ENCODE measurements around the gene APOE. TPM values are rescaled to one million over a fixed set of nuclear protein-coding genes. Genes with fewer than 3 reads are reported as not detected.

The APOE gene
- total and polyA plus RNA-seq, 2 of the 13 experiments (the other 11 are each of a cell fraction or from before 2014, with no cell fraction given) = 1,328 to 1,470 TPM

- TF ChIP-seq ZNF704 (CRISPR knock-in tag; IDR thresholded peaks at IDR 0.05; ENCODE audit: borderline replicate concordance) (no peak), ZMAT3 (CRISPR knock-in tag; conservative IDR thresholded peaks at IDR 0.05) (peak; percentile 91; the same call in 1 of the 2 replicates), CEBPG (CRISPR knock-in tag; IDR thresholded peaks at IDR 0.05) (peak; percentile 99), GZF1 (CRISPR knock-in tag; IDR thresholded peaks at IDR 0.05) (no peak), NAIF1 (CRISPR knock-in tag; IDR thresholded peaks at IDR 0.05; ENCODE audit: borderline replicate concordance) (no peak; the same call in 1 of the 2 replicates), ZNF331 (CRISPR knock-in tag; IDR thresholded peaks at IDR 0.05) (peak; percentile 97), SOX13 (IDR thresholded peaks at IDR 0.05) (peak; percentile 73), SOX13 (CRISPR knock-in tag; conservative IDR thresholded peaks at IDR 0.05 in 1 of 2, IDR thresholded peaks at IDR 0.05 in 1 of 2) (peak in 1 of 2 experiments; percentile 95; a peak in 2 of 4 replicates), MNT (IDR thresholded peaks at IDR 0.05) (peak; percentile 85), ATRX (CRISPR knock-in tag; IDR thresholded peaks at IDR 0.05; ENCODE audit: borderline replicate concordance) (no peak), SP140L (CRISPR knock-in tag; IDR thresholded peaks at IDR 0.05; ENCODE audit: borderline replicate concordance) (no peak), ZNF678 (CRISPR knock-in tag; IDR thresholded peaks at IDR 0.05) (0 out of 2 replicates have a peak, but pooled peaks have one; percentile 50), ZNF318 (CRISPR knock-in tag; IDR thresholded peaks at IDR 0.05) (peak; percentile 74; the same call in 1 of the 2 replicates)
- TF ChIP-seq, protein P1, sequence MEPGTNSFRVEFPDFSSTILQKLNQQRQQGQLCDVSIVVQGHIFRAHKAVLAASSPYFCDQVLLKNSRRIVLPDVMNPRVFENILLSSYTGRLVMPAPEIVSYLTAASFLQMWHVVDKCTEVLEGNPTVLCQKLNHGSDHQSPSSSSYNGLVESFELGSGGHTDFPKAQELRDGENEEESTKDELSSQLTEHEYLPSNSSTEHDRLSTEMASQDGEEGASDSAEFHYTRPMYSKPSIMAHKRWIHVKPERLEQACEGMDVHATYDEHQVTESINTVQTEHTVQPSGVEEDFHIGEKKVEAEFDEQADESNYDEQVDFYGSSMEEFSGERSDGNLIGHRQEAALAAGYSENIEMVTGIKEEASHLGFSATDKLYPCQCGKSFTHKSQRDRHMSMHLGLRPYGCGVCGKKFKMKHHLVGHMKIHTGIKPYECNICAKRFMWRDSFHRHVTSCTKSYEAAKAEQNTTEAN (CRISPR knock-in tag; conservative IDR thresholded peaks at IDR 0.05) = peak; percentile 56; the same call in 1 of the 2 replicates
These were observed 19.7 kb downstream of the APOE start (continued) for GRCh38 chr19:44925114-44925891.

All from HepG2 (cell line).